ENCODE data around the gene CCDC120.

CCDC120 gene

DNA sequence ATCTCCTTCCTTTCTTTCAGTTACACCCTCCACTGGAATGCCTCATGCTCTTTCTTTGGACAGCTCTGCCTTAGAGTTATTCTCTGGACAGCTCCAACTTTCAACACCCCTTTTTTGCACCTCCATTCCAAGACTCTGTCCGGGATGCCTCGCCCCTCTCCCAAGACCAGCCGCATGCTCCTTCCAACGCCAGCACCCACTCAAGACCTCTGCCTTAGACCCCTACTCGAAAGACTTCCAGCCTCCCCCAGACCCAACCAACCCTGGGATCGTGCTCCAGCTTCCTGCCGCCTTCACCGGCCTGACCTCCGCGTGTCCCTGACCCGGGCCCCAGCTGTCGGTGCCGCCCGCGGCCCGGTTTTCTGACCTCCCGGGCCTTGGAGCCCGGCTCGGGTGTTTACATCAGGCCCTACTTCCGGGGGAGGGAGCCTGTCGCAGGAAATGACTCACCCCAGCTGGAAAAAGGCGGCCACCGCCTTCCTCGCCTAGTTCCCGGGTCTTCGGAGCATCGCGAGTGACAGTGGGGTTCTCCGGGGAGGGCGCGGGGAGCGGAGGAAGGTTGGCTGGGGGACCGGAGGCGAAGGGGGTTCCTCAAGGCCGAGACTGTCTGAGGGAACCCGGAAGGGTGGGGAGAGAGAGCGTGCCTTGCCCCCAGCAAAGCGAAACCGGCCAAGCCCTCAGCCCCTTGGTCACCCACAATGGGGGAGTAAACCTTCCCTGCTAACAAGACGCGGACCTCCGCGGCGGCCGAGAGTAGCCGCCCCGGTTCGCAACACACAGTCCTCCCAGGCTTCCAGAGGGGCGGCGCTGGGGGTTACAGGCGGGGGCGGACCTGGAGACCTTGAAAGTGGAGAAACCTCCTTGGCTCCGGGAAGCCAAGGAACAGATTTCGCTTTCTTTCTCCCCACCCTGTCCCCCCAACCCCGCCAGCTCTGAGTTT lies 21.0 kb downstream of the CCDC120 start, which contains the start of gene WDR45:
WDR45 (minus strand) TSS at position 399 of the 940 bp plus-strand sequence. CDS start 1,792 bp downstream, outside the sequence.
- peak within 1 kb of the TSS; percentile 66; the same call in 1 of the 2 replicates for H3K9ac ChIP-seq
- H3K27ac ChIP-seq: peak within 1 kb of the TSS; percentile 56
- H3K4me2 ChIP-seq: peak within 1 kb of the TSS; percentile 76
- H3K27me3 ChIP-seq (ENCODE audit: insufficient read depth, low read depth): no peaks in the 10 kb centered on the region
- no peaks in the 10 kb centered on the region for H4K20me1 ChIP-seq (ENCODE audit: insufficient read depth)
- no peaks in the 10 kb centered on the region for H3K4me1 ChIP-seq (ENCODE audit: low read depth, poor library complexity, severe bottlenecking)
- no peaks in the 10 kb centered on the region for H3K36me3 ChIP-seq (ENCODE audit: insufficient read depth)
- peak within 1 kb of the TSS; percentile 87 for H2AFZ ChIP-seq (ENCODE audit: low read depth)
- TF ChIP-seq, protein P1, sequence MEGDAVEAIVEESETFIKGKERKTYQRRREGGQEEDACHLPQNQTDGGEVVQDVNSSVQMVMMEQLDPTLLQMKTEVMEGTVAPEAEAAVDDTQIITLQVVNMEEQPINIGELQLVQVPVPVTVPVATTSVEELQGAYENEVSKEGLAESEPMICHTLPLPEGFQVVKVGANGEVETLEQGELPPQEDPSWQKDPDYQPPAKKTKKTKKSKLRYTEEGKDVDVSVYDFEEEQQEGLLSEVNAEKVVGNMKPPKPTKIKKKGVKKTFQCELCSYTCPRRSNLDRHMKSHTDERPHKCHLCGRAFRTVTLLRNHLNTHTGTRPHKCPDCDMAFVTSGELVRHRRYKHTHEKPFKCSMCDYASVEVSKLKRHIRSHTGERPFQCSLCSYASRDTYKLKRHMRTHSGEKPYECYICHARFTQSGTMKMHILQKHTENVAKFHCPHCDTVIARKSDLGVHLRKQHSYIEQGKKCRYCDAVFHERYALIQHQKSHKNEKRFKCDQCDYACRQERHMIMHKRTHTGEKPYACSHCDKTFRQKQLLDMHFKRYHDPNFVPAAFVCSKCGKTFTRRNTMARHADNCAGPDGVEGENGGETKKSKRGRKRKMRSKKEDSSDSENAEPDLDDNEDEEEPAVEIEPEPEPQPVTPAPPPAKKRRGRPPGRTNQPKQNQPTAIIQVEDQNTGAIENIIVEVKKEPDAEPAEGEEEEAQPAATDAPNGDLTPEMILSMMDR (conservative IDR thresholded peaks at IDR 0.05; ENCODE audit: low read depth, low read length): no peak
- no peak within 1 kb of the TSS for H3K4me3 ChIP-seq (IDR thresholded peaks at IDR 0.05; ENCODE audit: insufficient read depth, low read depth, low read length)
- H3K79me2 ChIP-seq (ENCODE audit: insufficient read depth, low read depth): no peaks in the 10 kb centered on the region

DNA sequence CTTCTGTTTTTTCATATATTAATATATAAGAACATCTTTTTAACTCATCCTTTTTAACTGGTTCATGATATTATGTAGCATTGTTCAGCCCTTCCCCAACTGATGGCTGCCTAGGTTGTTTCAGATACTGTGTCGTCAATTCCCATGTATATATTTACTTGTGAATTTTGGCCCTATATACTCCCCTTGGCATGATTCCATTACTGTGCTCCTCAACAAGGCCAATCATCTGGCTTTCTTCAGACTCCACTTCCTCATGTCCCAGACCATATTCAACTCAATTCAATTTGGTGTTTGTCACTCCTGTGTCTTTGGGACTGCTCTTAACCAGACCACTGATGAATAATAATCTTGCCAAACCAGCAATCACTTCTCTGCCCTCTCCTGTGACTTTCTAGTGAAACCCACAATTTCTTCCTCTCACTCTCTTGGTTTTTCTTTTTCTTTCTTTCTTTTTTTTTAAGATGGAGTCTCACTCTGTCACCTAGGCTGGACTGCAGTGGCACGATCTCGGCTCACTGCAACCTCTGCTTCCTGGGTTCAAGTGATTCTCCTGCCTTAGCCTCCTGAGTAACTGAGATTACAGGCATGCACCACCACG lies 23.6 kb downstream of the CCDC120 start:
- H3K36me3 ChIP-seq (ENCODE audit: insufficient read depth): no peaks in the 10 kb centered on the region
- no peaks in the 10 kb centered on the region for H3K27me3 ChIP-seq (ENCODE audit: insufficient read depth, low read depth)
- H4K20me1 ChIP-seq (ENCODE audit: insufficient read depth): no peaks in the 10 kb centered on the region
- H3K27ac ChIP-seq: no peak overlapping the region
- H3K79me2 ChIP-seq (ENCODE audit: insufficient read depth, low read depth): no peaks in the 10 kb centered on the region
- no peak overlapping the region for H3K4me2 ChIP-seq
- no peak overlapping the region for H2AFZ ChIP-seq (ENCODE audit: low read depth)
- H3K4me1 ChIP-seq (ENCODE audit: low read depth, poor library complexity, severe bottlenecking): no peaks in the 10 kb centered on the region
- TF ChIP-seq, protein P1 (conservative IDR thresholded peaks at IDR 0.05; ENCODE audit: low read depth, low read length): no peak
- no peak overlapping the region for H3K4me3 ChIP-seq (IDR thresholded peaks at IDR 0.05; ENCODE audit: insufficient read depth, low read depth, low read length)
- no peak overlapping the region for H3K9ac ChIP-seq

DNA sequence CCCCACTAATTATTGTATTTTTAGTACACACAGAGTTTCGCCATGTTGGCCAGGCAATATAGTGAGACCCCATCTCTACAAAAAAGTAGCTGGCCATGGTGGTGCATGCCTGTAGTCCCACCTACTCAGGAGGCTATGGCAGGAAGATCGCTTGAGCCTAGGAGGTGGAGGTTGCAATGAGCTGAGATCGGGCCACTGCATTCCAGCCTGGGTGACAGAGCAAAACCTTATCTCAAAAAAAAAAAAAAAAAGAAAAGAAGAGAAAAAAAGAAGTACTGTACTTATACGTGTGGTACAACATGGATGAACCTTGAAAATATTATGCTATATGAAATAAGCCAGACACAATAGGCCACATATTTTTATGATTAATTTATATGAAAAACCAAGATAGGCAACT lies 30.8 kb downstream of the CCDC120 start:
- Histone ChIP-seq H3K36me3 (ENCODE audit: insufficient read depth) (no peaks in the 10 kb centered on the region), H3K27ac (no peak overlapping the region), H3K4me1 (ENCODE audit: low read depth, poor library complexity, severe bottlenecking) (no peaks in the 10 kb centered on the region), H3K4me2 (no peak overlapping the region), H2AFZ (ENCODE audit: low read depth) (no peak overlapping the region), H3K27me3 (ENCODE audit: insufficient read depth, low read depth) (no peaks in the 10 kb centered on the region), H3K4me3 (IDR thresholded peaks at IDR 0.05; ENCODE audit: insufficient read depth, low read depth, low read length) (no peak overlapping the region), H3K79me2 (ENCODE audit: insufficient read depth, low read depth) (no peaks in the 10 kb centered on the region), H3K9ac (no peak overlapping the region), H4K20me1 (ENCODE audit: insufficient read depth) (no peaks in the 10 kb centered on the region)
- TF ChIP-seq, protein P1 (conservative IDR thresholded peaks at IDR 0.05; ENCODE audit: low read depth, low read length): no peak

DNA sequence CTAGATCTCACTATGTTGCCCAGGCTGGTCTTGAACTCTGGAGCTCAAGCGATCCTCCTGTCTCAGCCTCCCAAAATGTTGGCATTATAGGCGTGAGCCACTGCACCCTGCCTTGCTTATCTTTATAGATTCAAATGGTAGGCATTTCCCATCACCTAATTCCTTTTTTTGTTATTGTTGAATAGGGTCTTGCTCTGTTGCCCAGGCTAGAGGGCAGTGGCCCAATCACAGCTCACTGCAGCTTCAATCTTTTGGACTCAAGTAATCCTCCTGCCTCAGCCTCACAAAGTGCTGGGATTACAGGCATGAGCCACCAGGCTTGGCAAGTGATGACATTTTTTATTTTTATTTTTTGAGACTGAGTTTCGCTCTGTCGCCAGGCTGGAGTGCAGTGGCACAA lies 37.6 kb downstream of the CCDC120 start:
- no peaks in the 10 kb centered on the region for H3K36me3 ChIP-seq (ENCODE audit: insufficient read depth)
- no peaks in the 10 kb centered on the region for H3K79me2 ChIP-seq (ENCODE audit: insufficient read depth, low read depth)
- no peak overlapping the region for H2AFZ ChIP-seq (ENCODE audit: low read depth)
- no peak overlapping the region for H3K27ac ChIP-seq
- no peaks in the 10 kb centered on the region for H3K27me3 ChIP-seq (ENCODE audit: insufficient read depth, low read depth)
- H4K20me1 ChIP-seq (ENCODE audit: insufficient read depth): no peaks in the 10 kb centered on the region
- H3K9ac ChIP-seq: no peak overlapping the region
- H3K4me1 ChIP-seq (ENCODE audit: low read depth, poor library complexity, severe bottlenecking): no peaks in the 10 kb centered on the region
- no peak overlapping the region for H3K4me3 ChIP-seq (IDR thresholded peaks at IDR 0.05; ENCODE audit: insufficient read depth, low read depth, low read length)
- TF ChIP-seq, protein P1 (conservative IDR thresholded peaks at IDR 0.05; ENCODE audit: low read depth, low read length): no peak
- H3K4me2 ChIP-seq: no peak overlapping the region
